Astrocyte of the hippocampus (primary cell): ENCODE data around the gene TFF3.
"Not testable (repeated sequence)": the region's sequence is repeated elsewhere in the genome, so short reads cannot be mapped to it uniquely, and the experiment has no call there.

Experiments used
- DNase-seq: peaks from one replicate; pipeline ENCODE4 v3.0.0; 2011; ENCODE audit warnings: low read depth, low spot score

Gene TFF3

GRCh38 chr21:42304556-42305454, 10.4 kb downstream of the TFF3 start:
- DNase-seq = no peak

GRCh38 chr21:42303443-42303842, 11.8 kb downstream of the TFF3 start:
- DNase-seq = no peak

GRCh38 chr21:42302794-42303193, 12.4 kb downstream of the TFF3 start:
- no peak for DNase-seq

GRCh38 chr21:42302076-42302650, 13.0 kb downstream of the TFF3 start:
- no peak for DNase-seq

- no peak for DNase-seq
Measured at GRCh38 chr21:42301371-42302075, 13.7 kb downstream of the TFF3 start.

- no peak for DNase-seq
Measured at GRCh38 chr21:42300956-42301355, 14.3 kb downstream of the TFF3 start.

GRCh38 chr21:42300045-42300583, 15.1 kb downstream of the TFF3 start:
- DNase-seq = no peak

GRCh38 chr21:42299324-42300044, 15.7 kb downstream of the TFF3 start:
- no peak for DNase-seq

GRCh38 chr21:42298657-42299056, 16.6 kb downstream of the TFF3 start:
- no peak for DNase-seq

- DNase-seq = no peak
Measured at GRCh38 chr21:42298237-42298636, 17.0 kb downstream of the TFF3 start.

- DNase-seq = no peak
Measured at GRCh38 chr21:42297377-42297776, 17.8 kb downstream of the TFF3 start.

GRCh38 chr21:42296501-42296900, 18.7 kb downstream of the TFF3 start:
- no peak for DNase-seq

- DNase-seq = no peak
Measured at GRCh38 chr21:42295845-42296244, 19.4 kb downstream of the TFF3 start.

- DNase-seq = no peak
Measured at GRCh38 chr21:42294273-42294880, 20.8 kb downstream of the TFF3 start.

GRCh38 chr21:42293649-42294272, 21.4 kb downstream of the TFF3 start:
- DNase-seq = no peak

- not testable (repeated sequence) for DNase-seq
Measured at GRCh38 chr21:42292563-42293142, 22.6 kb downstream of the TFF3 start.

- DNase-seq = no peak
Measured at GRCh38 chr21:42291751-42292562, 23.3 kb downstream of the TFF3 start.

- DNase-seq = no peak
Measured at GRCh38 chr21:42291003-42291750, 24.0 kb downstream of the TFF3 start.

- no peak for DNase-seq
Measured at GRCh38 chr21:42290505-42290904, 24.7 kb downstream of the TFF3 start.
